Epithelial cell of esophagus (primary cell): Measurements from ENCODE around the gene TCIRG1.

Experiments
- DNase-seq: peaks from one replicate; pipeline ENCODE4 v3.0.0; 2010; ENCODE audit warnings: low read depth
- H3K4me3 ChIP-seq: 2 replicates; pipeline ENCODE4 v1.5.1; 2011; ENCODE audit warnings: mild to moderate bottlenecking, low read length, control low read depth
- TF ChIP-seq, protein P1 (sequence below): IDR thresholded peaks from 2 replicates; pipeline ENCODE4 v1.5.1; 2011; ENCODE audit warnings: low read depth, mild to moderate bottlenecking, low read length, control low read depth, inconsistent platforms; ENCODE audit not compliant: insufficient read depth; ENCODE audit errors: missing control alignments

TCIRG1 gene

DNA sequence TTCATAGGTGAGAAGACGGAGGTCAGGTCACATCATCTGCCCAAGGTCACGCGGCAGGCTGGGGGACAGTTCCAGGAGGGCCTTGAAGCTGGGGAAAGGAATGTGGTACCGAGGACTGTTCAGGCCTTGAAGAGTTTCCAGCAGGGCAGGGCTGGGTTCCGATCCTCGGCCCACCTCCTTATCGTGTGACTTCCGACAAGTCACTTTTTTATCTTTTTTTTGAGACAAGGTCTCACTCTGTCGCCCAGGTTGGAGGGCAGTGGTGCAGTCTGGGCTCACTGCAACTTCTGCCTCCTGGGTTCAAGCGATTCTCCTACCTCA lies 7.7 kb upstream of the TCIRG1 start:
- TF ChIP-seq, protein P1, sequence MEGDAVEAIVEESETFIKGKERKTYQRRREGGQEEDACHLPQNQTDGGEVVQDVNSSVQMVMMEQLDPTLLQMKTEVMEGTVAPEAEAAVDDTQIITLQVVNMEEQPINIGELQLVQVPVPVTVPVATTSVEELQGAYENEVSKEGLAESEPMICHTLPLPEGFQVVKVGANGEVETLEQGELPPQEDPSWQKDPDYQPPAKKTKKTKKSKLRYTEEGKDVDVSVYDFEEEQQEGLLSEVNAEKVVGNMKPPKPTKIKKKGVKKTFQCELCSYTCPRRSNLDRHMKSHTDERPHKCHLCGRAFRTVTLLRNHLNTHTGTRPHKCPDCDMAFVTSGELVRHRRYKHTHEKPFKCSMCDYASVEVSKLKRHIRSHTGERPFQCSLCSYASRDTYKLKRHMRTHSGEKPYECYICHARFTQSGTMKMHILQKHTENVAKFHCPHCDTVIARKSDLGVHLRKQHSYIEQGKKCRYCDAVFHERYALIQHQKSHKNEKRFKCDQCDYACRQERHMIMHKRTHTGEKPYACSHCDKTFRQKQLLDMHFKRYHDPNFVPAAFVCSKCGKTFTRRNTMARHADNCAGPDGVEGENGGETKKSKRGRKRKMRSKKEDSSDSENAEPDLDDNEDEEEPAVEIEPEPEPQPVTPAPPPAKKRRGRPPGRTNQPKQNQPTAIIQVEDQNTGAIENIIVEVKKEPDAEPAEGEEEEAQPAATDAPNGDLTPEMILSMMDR: no peak
- DNase-seq: no peak
- peak overlapping the region; percentile 80 for H3K4me3 ChIP-seq

DNA sequence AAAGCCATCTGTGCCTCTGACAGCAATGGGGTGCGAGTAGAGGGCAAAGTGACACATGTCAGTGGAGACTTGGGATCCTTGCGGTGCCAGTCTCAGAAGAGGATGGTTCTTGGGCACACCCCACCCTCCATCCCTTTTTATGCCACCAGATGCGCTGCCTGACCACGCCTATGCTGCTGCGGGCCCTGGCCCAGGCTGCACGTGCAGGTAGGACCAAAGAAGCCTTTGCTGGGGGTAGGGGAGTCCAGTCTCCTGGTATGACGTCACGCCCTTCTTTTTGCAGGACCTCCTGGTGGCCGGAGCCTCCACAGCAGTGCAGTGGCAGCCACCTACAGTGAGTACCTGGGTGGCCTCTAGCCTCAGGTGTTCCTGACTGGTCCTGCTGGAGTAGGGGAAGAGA lies 6.8 kb upstream of the TCIRG1 start:
- no peak overlapping the region for H3K4me3 ChIP-seq
- TF ChIP-seq, protein P1: no peak
- no peak for DNase-seq

DNA sequence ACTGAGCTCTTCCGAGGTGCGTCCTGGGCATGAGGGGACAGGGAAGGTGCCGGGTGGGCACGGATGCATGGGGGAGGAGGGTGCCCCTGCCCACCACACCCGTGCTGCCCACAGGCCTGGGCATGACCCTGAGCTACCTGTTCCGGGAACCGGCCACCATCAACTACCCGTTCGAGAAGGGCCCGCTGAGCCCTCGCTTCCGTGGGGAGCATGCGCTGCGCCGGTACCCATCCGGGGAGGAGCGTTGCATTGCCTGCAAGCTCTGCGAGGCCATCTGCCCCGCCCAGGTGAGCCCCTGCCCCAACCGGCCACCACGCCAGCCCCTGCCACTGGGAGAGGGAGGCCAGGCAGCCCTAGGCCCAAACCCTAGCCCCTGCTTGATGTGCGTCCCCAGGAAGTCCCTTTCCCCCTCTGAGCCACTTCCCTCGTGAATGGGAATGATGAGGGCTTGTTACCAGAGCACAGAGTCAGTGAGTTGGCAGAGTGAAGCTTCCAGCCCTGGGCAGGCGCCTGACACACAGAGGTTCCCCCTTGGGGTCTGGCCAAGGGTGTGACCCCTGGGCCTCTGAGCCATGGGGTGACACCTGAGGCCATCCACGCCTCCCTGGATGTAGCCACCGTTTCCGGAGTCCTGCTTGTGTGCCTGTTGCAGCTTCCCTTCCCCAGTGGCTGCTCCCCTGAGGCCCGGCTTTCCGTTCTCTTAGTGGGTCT lies 5.7 kb upstream of the TCIRG1 start:
- TF ChIP-seq, protein P1: no peak

DNA sequence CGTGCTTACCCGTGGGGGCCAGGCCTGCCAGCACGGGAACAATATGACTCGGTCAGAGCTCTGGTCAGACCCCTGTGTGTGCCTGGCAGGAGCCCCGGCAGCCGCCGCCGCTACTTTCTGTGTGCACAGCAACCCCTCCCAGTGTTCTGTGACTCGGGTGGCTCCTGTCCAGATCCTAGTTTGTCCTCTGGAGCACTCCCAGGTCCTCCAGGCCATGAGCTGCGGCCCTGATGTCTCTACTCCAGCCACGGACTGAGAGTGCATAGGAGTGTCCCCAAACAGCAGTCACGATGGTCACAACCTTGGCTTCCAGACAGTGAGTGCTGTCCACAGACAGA lies 5.1 kb upstream of the TCIRG1 start:
- TF ChIP-seq, protein P1: no peak
- no peak overlapping the region for H3K4me3 ChIP-seq
- no peak for DNase-seq

More for the DNA sequence above, 5.7 kb upstream of the TCIRG1 start:
- no peak for DNase-seq
- no peak overlapping the region for H3K4me3 ChIP-seq

DNA sequence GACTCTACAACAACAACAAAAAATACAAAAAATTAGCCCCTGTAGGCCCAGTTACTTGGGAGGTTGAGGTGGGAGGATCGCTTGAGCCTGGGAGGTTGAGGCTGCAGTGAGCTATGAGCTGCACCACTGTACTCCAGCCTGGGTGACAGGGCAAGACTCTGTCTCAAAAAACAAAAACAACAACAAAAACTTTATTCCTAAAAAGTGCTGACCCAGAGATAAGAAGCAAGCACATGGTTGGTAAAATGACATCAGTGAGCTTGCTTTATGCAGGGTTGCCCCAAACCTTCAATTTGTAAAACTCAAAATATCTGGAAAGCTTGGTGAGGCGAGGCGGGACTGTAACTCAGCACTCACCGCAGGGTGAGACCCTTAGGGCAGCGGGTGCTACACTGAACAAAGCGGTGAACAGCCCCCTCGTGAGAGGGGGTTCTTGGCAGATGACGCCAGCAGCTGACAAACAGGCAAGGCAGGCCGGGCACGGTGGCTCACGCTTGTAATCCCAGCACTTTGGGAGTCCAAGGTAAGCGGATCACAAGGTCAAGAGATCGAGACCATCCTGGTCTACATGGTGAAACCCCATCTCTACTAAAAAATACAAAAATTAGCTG lies 3.5 kb upstream of the TCIRG1 start:
- TF ChIP-seq, protein P1: no peak
- H3K4me3 ChIP-seq: no peak overlapping the region
- DNase-seq: no peak

DNA sequence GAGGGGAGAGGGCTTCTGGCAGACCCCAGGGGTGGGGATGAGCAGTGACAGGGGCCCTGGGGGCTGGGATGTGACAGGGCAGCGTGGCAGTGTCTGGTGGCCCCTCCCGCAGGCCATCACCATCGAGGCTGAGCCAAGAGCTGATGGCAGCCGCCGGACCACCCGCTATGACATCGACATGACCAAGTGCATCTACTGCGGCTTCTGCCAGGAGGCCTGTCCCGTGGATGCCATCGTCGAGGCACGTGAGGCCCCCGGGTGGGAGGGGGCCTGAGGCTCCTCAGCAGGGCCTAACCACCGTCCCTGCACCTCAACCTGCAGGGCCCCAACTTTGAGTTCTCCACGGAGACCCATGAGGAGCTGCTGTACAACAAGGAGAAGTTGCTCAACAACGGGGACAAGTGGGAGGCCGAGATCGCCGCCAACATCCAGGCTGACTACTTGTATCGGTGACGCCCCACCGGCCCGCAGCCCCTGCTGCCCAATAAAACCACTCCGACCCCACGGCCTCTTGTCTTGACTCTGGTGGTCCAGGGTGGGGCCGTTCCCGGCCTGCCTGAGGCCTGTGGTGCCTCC lies 2.6 kb upstream of the TCIRG1 start:
- TF ChIP-seq, protein P1: no peak
- no peak overlapping the region for H3K4me3 ChIP-seq
- no peak for DNase-seq

DNA sequence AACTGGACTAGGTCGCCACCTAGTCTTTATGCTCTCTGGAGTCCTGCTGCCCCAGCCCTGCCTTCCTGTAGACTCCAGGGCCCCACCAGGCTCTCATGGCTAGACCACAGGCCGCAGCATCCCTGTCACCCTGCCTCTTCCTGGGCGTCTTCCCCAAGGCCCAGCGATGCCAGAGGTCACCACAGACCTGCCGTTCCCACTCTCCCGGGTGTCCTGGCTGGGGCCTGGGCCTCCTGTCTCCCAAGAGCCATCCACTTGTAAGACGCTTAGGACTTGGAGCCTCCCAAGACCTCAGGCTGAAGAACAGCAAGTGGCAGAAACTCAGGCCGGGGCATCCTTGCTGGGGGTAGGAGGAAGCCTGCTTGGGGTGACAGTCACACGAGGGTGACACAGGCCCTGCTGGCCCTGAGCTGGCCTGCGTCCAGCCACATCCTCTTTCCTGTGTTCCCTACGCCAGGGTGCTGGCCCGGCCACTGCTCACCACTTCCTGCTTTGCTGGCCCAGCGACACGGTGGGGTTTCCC lies 2.0 kb upstream of the TCIRG1 start:
- no peak overlapping the region for H3K4me3 ChIP-seq

More for the DNA sequence above, 2.0 kb upstream of the TCIRG1 start:
- TF ChIP-seq, protein P1: no peak
- DNase-seq: no peak
